Measurements from ENCODE around the gene MZB1.

Gene MZB1

GRCh38 chr5:139344177-139344576, 45.5 kb downstream of the MZB1 start:
- H3K27ac ChIP-seq = no peak overlapping the region
- H3K4me3 ChIP-seq = no peak overlapping the region

- peak overlapping the region in 4 of 7 experiments; percentile 66 to 95 (median 78) for H3K4me3 ChIP-seq
- peak overlapping the region in 2 of 21 experiments; percentile 29 to 95 for H3K27ac ChIP-seq
These were observed 46.2 kb downstream of the MZB1 start for GRCh38 chr5:139343476-139343875.

- H3K27ac ChIP-seq = peak overlapping the region in 20 of 21 experiments; percentile 89 to 99 (median 95)
- H3K4me3 ChIP-seq = peak overlapping the region; percentile 66 to 99 (median 82)
These were observed 47.3 kb downstream of the MZB1 start for GRCh38 chr5:139342423-139342723.

GRCh38 chr5:139341689-139342422, 47.9 kb downstream of the MZB1 start, which contains the start of gene PAIP2:
Gene PAIP2, plus strand, starts transcription at chr5:139341854. Its CDS starts 21,931 bp downstream, at chr5:139363785.
- peak within 1 kb of the TSS; percentile 83 to 99 (median 95) for H3K27ac ChIP-seq
- peak within 1 kb of the TSS; percentile 66 to 99 (median 82) for H3K4me3 ChIP-seq

GRCh38 chr5:139341187-139341688, 48.5 kb downstream of the MZB1 start:
- H3K4me3 ChIP-seq = peak overlapping the region; percentile 66 to 99 (median 82)
- peak overlapping the region in 14 of 21 experiments; percentile 89 to 99 (median 95) for H3K27ac ChIP-seq

- no peak overlapping the region for H3K4me3 ChIP-seq
- no peak overlapping the region for H3K27ac ChIP-seq
These were observed 49.7 kb downstream of the MZB1 start for GRCh38 chr5:139340051-139340450.

Data from skin epidermis (tissue), 12 donors.